Activated B cell treated with CpG ODN at 0.5 μM for 24 hours (primary cell): ENCODE results near the gene RPL12. TPM values are rescaled to one million over a fixed set of nuclear protein-coding genes. Genes with fewer than 3 reads are reported as not detected.

Experiments
- ATAC-seq: fragments of 200-7000 bp; cut with Tn5 transposase; one replicate; pipeline ENCODE4 v1.10.0; 2021; ENCODE audit warnings: low read depth, mild to moderate bottlenecking, moderate library complexity
- CTCF ChIA-PET: fragments of 350-600 bp; sonication (Branson Sonifier 250); formaldehyde crosslinking; loops from one replicate; lab custom pipeline; 2021; ENCODE audit warnings: antibody characterized with exemption; lab: Charles Lee
- POLR2A ChIA-PET: fragments of 350-600 bp; sonication (Branson Sonifier 250); formaldehyde crosslinking; loops from one replicate; lab custom pipeline; 2021; ENCODE audit warnings: antibody characterized with exemption; lab: Charles Lee
- DNase-seq: peaks from one replicate; pipeline ENCODE4 v3.0.0; 2022
- H3K27ac Mint-ChIP-seq: one replicate; pipeline ENCODE4 v1.8.0; 2020; ENCODE audit warnings: mixed read lengths
- H3K27me3 Mint-ChIP-seq: one replicate; pipeline ENCODE4 v1.8.0; 2021; ENCODE audit warnings: mixed read lengths
- H3K36me3 Mint-ChIP-seq: one replicate; pipeline ENCODE4 v1.8.0; 2021; ENCODE audit warnings: low read depth, mixed read lengths
- H3K4me1 Mint-ChIP-seq: one replicate; pipeline ENCODE4 v1.8.0; 2021; ENCODE audit warnings: mixed read lengths
- H3K4me3 Mint-ChIP-seq: one replicate; pipeline ENCODE4 v1.8.0; 2020; ENCODE audit warnings: mild to moderate bottlenecking, mixed read lengths
- H3K9me3 Mint-ChIP-seq: one replicate; pipeline ENCODE4 v1.8.0; 2020; ENCODE audit warnings: mixed read lengths
- intact Hi-C: fragments of 100-400 bp; cut with micrococcal nuclease; formaldehyde crosslinking; loops from one replicate; pipeline ENCODE4 v1.15.1; 2024
- total RNA-seq: library from RNA; stranded (reverse); gene quantifications from 2 replicates; pipeline ENCODE4 v1.2.3, GENCODE V29; 2022
- TF ChIP-seq, protein P1 (sequence below): fragments of 200-600 bp; IDR thresholded peaks from one replicate; pipeline ENCODE4 v1.8.0; 2022; ENCODE audit warnings: antibody characterized with exemption, mild to moderate bottlenecking

Gene RPL12
- total RNA-seq, 1 donor from 2014 or later = 2,307 TPM

DNA sequence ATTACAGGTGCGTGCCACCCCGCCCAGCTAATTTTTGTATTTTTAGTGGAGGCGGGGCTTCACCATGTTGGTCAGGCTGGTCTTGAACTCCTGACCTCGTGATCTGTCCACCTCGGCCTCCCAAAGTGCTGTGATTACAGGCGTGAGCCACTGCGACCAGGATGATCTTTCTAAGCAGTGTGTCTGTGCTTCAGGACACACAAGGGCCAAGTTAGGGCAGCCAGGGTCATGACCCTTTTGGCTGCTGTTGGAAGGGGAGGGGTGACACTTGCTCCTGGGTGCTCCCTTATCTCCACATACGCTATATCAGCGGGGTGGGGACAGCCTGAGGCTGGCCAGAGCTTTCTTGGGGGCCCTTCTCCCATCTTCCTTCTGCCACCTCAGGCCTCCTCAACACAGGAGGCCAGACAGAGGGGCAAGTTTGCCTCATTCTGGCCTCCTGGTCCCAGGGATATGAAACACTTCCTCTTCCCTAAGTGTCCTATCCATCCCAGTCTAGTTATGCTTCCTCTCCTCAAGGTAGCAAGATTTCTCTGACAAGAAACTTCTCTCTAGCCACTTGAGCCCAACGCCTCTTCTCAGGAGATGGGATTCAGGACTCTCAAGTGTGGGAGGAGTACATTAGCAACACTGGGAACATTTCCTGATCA, 28.9 kb downstream of the RPL12 start:
- intact Hi-C loops = no loop called here
- Mint-ChIP-seq H3K27ac (no peak overlapping the region), H3K4me1 (peaks cover 43% of the 10 kb centered on the region), H3K27me3 (no peaks in the 10 kb centered on the region), H3K36me3 (peaks cover 16% of the 10 kb centered on the region), H3K4me3 (no peak overlapping the region), H3K9me3 (no peaks in the 10 kb centered on the region)
- TF ChIP-seq, protein P1, sequence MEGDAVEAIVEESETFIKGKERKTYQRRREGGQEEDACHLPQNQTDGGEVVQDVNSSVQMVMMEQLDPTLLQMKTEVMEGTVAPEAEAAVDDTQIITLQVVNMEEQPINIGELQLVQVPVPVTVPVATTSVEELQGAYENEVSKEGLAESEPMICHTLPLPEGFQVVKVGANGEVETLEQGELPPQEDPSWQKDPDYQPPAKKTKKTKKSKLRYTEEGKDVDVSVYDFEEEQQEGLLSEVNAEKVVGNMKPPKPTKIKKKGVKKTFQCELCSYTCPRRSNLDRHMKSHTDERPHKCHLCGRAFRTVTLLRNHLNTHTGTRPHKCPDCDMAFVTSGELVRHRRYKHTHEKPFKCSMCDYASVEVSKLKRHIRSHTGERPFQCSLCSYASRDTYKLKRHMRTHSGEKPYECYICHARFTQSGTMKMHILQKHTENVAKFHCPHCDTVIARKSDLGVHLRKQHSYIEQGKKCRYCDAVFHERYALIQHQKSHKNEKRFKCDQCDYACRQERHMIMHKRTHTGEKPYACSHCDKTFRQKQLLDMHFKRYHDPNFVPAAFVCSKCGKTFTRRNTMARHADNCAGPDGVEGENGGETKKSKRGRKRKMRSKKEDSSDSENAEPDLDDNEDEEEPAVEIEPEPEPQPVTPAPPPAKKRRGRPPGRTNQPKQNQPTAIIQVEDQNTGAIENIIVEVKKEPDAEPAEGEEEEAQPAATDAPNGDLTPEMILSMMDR = no peak
- ChIA-PET CTCF (no interaction called here), POLR2A (interaction anchor here (2.5 kb wide), 1 partner anchor 28 kb away, joined by 39 read pairs; the partner anchor contains the start of genes LRSAM1 and RPL12)
- DNase-seq (no peak), ATAC-seq (no peak)

DNA sequence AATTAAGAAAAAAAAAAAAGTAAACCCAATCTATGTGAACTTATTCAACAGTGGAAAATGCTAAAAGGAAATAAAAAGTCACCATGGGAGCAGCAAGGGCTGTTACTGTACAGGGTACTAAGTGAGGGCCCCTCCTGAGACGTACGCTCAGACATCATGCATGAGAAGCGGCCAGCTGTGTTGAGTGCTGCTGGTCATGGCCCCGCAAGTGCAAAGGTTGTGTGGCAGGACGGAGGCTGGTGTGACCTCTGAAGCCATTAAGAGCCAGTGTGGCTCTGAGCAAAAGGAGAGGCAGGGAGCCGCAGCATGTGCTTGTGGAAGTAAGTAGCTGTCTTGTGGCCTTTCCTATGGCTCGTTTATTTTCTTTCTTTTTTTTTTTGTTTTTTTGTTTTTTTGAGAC, 30.1 kb downstream of the RPL12 start:
- peaks cover 11% of the 10 kb centered on the region for H3K36me3 Mint-ChIP-seq
- peaks cover 35% of the 10 kb centered on the region for H3K4me1 Mint-ChIP-seq
- no peak overlapping the region for H3K4me3 Mint-ChIP-seq
- ATAC-seq (no peak), DNase-seq (no peak)
- ChIA-PET POLR2A (no interaction called here), CTCF (no interaction called here)
- no peak overlapping the region for H3K27ac Mint-ChIP-seq
- H3K27me3 Mint-ChIP-seq = no peaks in the 10 kb centered on the region
- TF ChIP-seq, protein P1 = no peak
- no peaks in the 10 kb centered on the region for H3K9me3 Mint-ChIP-seq
- intact Hi-C loops = no loop called here

DNA sequence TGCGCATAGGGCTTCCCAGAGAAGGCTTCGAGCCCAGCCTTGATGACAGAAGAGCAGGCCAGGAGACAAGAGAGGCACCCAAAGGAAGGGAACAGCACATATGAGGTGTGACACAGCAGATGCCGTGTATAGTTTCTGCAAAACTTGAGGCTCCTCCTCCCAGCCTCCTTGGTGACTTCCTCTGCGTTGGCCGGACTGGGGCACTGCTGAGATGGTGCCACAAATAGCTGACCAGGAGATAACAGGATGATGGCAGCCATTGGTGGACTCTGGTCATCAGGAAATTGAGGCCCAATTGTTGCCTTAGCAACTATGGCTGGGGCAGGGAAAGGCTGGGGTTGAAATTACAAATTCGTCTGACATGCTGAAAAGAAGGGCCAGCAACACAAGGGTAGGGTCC, 31.9 kb downstream of the RPL12 start:
- no peaks in the 10 kb centered on the region for H3K9me3 Mint-ChIP-seq
- H3K4me3 Mint-ChIP-seq = no peak overlapping the region
- peaks cover 18% of the 10 kb centered on the region for H3K4me1 Mint-ChIP-seq
- peaks cover 6% of the 10 kb centered on the region for H3K36me3 Mint-ChIP-seq
- intact Hi-C loops = no loop called here
- ATAC-seq = no peak
- H3K27me3 Mint-ChIP-seq = no peaks in the 10 kb centered on the region
- no peak overlapping the region for H3K27ac Mint-ChIP-seq
- TF ChIP-seq, protein P1 = no peak
- no peak for DNase-seq
- CTCF ChIA-PET = no interaction called here
- POLR2A ChIA-PET = no interaction called here

DNA sequence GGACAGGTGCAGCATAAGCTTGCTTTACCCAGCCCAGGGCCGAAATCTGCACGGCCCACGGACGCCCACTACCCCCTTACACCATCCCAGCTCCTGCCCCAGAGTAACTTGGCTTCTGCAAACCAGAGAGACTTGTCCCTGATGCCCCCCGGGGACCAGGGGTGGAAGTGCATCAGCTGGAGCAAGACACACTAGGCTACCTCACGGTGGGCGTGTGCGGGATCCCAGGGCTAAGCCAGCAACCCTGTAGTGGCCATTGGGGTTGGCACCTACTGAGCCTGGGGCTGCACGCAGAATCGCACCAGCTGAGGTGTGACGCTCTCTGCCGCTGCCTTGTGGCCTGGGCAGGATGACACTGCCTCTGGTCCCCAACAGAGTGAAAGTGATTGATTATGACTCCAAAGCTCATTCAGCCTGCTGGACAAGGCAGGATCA, 33.2 kb downstream of the RPL12 start:
- H3K27ac Mint-ChIP-seq = no peak overlapping the region
- H3K27me3 Mint-ChIP-seq = no peaks in the 10 kb centered on the region
- peaks cover 8% of the 10 kb centered on the region for H3K4me1 Mint-ChIP-seq
- H3K4me3 Mint-ChIP-seq = no peak overlapping the region
- H3K36me3 Mint-ChIP-seq = no peaks in the 10 kb centered on the region
- intact Hi-C loops = no loop called here
- ATAC-seq (peak; percentile 40), DNase-seq (no peak)
- H3K9me3 Mint-ChIP-seq = no peaks in the 10 kb centered on the region
- TF ChIP-seq, protein P1 = no peak
- ChIA-PET POLR2A (interaction anchor here (0.6 to 0.7 kb wide), 3 partner anchors 33 to 488 kb away, joined by 3 to 5 read pairs (median 3); partner anchors contain the start of genes LRSAM1 and RPL12), CTCF (no interaction called here)

DNA sequence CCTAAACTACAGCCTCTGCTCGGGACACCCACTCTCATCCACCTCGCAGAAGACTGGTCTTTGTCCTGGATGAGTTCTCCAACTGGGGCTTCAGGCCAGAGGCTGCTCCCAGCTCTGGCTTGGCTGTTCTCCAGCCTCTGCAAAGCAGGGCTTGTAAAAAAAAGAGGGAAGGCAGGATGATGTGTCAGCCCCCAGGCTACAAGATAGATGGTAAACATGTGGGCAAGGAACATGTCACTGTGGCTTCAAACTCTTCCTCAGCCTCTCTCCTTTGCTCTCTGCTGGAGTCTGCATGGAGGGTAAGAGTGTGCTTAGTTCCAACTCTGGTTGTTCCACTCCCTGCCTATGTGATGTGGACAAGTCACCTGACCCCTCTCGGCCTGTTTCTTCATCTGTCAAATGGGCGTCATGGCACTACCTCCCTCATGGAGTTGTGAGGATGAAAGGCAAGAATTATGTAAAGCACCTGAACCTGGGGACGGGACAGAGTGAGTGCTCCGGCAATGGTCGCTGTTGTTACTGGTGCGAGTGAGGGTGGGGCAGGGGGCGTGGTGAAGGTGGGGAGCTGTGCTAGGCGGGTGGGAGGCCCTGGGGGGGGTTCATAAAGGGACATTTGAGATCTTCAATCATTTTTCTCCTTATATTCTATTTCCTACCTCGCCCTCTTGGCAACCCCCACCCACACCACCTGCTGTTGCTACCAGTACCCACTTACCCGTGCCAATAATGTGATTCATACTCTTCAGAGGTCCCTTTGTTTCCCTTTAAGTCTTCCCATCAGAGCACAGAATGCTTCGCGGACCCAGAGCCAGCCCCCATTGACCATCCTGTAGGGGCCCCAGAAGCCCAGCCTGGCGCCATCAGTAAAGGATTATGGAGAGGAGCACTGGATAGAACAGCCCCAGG, 33.8 kb downstream of the RPL12 start:
- DNase-seq (no peak), ATAC-seq (no peak)
- TF ChIP-seq, protein P1 = no peak
- H3K9me3 Mint-ChIP-seq = no peaks in the 10 kb centered on the region
- H3K4me3 Mint-ChIP-seq = peak overlapping the region; percentile 6
- POLR2A ChIA-PET = interaction anchor here (0.6 to 0.7 kb wide), 2 partner anchors 33 to 487 kb away, joined by 3 to 5 read pairs; partner anchors contain the start of genes LRSAM1 and RPL12
- H3K4me1 Mint-ChIP-seq = peaks cover 5% of the 10 kb centered on the region
- no peak overlapping the region for H3K27ac Mint-ChIP-seq
- CTCF ChIA-PET = no interaction called here
- no peaks in the 10 kb centered on the region for H3K27me3 Mint-ChIP-seq
- no peaks in the 10 kb centered on the region for H3K36me3 Mint-ChIP-seq
- intact Hi-C loops = no loop called here
